Esophagus mucosa (tissue), 1 donor: Measurements from ENCODE around the gene FPGT. TPM values are rescaled to one million over a fixed set of nuclear protein-coding genes. Genes with fewer than 3 reads are reported as not detected.
"Not testable (repeated sequence)": the region's sequence is repeated elsewhere in the genome, so short reads cannot be mapped to it uniquely, and the experiment has no call there.

Experiments
- ATAC-seq: fragments of 200-7000 bp; cut with Tn5 transposase; one replicate; pipeline ENCODE4 v1.9.1; 2020
- total RNA-seq: library from RNA; stranded (reverse); gene quantifications from one replicate; pipeline ENCODE4 v1.2.4, GENCODE V29; 2023
- donor health status: DM: yes; HTN: yes; CAD: no.

Gene FPGT
- 15.2 TPM for total RNA-seq

DNA sequence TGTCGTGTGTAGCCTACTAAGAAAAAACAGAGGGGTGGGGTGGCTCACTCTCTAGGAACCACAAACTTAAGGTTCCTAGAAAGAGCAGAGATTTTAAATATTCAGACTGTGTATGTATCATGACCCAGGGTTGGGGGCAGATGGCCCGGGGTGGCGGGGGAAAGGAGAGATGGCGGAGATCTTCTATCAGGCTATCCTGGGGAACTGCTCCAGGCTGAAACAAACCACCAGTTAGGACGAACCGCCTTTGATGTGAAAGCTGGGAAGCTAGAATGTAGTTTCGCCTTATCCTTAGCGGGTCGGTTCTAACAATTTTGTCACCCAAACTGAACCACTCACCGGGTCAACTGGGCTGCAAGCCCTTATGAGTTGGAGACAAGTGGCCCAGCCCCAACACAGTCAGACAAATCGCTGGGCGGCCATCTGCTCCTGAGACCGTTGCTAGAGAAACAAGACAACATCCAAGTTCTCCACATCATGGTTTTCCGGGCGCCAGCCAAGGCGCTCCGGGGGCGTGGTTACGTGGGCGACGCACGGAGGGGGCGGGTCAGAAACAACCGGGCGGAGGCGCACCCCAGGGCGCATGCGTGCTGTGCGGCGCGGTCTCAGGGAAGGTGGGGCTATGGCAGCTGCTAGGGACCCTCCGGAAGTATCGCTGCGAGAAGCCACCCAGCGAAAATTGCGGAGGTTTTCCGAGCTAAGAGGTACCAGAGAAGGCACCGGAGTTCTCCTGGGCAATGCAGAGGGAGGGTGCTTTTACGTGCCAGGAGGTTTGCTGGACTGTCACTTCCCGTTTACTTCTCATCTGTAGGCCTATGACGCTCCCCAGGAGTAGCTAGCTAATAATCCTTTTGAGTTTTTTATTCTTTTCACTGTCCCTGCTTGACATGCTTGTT, at the start of gene FPGT, which contains the start of gene LRRIQ3:
Gene FPGT, plus strand, starts transcription at position 586 of the 896 bp plus-strand sequence. Its CDS starts 37 bp downstream, at position 623.
Gene LRRIQ3, minus strand, starts transcription at position 520 of the 896 bp plus-strand sequence. CDS start 14,492 bp downstream, outside the sequence.
- peak; percentile 100 for ATAC-seq

DNA sequence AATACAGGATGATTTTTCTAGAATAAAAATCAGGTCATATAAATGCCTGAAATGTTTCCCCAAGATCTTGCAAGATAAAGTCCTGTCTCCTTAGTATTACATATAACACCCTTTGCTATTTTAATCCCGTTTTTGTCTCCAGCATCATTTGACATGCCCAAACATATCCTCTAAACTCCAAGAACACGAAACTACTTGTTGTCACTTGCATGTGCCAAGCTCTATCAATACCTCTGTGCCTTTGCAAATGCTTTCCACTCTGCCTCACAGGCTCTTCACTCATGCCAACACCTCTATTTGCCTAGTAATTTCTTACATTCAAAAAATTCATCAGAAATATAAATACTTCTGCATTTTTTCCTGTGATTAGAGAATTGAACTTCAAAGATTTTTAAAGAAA, 38.0 kb upstream of the FPGT start:
- no peak for ATAC-seq

DNA sequence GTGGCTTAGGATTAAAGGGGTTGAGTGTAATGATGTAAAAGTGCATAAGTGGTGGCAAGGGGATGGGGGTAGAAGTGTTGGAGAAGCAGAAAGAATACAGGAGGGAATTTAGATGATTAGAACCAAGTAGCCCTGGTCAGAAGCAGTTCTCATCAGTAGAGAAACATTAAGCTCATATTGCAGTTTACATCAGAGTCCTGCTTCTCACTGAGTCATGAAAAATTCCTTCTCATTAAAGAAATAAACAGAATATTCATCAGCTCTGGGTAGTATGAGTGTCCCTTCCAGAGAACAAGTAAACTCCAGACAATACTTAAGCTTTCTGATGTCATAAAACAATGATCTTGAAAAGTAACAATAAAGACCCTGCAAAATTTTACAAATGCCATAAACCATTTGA, 36.5 kb upstream of the FPGT start:
- ATAC-seq = no peak

DNA sequence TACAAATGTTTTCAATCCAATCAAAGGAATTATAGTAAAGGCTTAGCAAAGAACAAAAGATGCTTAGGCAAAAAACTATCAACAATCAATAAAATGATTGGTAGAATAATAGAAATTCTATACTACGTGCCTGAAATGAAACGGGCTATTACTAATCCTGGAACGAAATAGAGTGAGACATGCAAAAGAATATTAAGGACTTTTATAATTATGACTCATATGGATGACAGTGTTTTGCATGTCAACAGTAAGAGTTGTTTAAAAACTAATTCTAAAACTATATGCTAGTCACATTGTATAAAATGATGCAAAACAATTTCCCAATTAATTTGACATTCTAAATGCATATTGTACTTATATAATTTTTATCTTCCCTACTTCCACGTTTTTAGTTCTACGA, 35.7 kb upstream of the FPGT start:
- ATAC-seq = no peak

DNA sequence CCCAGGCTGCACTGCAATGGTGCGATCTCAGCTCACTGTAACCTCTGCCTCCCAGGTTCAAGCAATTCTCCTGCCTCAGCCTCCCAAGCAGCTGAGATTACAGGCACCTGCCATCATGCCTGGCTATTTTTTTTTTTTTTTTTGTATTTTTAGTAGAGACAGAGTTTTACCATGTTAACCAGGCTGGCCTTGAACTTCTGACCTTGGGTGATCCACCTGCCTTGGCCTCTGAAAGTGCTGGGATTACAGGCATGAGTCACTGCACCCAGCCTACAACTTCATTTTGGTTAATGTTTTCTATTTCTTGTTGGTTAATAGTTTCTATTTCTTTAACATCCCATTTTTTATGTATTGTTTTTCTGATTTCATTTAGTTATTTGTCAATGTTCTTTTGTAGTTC, 23.6 kb upstream of the FPGT start:
- ATAC-seq = not testable (repeated sequence)

DNA sequence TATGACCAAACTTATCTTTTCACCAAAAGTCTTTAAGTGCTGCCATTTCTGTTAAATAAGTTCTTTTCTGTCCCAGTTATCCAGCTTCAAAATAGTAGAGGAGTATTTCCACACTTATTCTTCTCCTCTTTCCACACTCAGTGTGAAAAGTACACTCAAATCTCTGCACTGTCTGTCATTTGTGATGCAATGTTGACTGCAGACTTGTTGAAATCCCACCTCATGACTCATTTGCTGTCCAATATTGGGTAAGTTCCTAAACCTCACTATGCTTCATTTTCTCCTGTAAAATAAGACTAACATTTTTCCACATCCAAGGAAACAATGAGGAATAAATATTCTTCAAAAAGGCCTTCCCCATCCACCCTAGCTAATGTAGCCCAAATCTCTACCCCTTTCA, 17.6 kb upstream of the FPGT start:
- ATAC-seq = no peak

DNA sequence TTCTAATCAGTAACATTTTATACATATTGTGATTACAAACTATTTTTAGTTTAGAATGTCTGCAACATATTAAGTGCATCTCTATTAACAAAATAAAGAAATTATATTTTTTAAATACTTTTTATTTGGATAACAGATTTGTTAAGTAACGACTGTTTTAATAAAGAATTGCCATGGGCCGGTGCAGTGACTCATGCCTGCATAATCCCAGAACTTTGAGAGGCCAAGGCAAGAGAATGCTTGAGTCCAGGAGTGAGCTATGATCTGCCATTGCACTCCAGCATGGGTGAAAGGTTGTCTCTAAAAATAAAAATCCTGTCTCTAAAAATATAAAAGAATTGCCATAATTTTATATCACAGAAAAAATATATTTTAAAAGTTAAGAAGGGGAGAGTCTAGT, 4.1 kb upstream of the FPGT start:
- ATAC-seq = no peak

DNA sequence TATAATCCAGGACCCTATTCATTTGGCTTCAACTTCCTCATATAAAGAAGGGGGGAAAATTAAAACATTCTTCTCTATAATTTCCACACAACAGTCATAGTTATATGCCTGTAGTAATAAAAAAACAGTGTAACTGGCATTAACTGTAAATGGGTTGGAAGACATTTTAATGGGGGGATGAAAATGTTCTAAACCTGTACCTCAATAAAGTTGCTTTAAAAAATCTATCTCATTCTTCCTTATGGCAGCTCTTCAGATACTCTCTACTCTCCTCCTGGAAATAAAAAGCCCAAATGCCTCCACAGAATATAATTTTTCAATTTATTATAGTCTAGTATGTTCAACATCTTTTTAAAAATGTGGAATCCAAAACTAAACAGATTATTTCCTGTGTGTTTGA, 2.7 kb upstream of the FPGT start:
- ATAC-seq = no peak

DNA sequence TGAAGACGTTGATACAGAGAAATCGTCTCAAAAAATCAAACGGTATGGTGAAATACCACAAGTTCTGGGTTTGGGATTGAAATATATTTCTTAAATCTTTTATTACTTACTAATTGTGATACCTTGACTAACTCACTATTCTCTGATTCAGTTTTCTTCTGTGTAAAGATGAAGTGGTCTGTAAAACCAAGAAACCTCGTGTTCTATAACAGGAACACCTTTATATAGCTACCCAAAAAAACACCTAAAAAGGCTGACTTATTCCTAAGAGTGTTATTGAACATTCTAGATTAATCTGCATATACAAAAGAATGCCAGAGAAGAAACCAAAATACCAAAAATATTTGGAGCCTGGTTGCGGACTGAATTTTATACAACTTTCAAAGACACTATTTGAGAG, 787 bp upstream of the FPGT start:
- ATAC-seq = no peak

DNA sequence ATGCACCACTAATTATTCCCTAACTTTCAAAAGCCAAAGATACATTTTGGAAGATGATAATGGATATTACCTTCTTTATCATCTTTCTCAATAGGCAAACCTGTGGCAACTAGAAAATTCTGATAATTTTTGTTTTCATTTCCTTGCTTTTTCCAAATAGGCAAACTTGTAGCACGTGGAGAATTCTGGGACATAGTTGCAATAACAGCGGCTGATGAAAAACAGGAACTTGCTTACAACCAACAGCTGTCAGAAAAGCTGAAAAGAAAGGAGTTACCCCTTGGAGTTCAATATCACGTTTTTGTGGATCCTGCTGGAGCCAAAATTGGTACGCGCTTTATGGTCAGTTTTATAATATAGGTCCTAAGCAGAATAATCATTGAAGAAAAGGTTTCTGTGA, 1.5 kb downstream of the FPGT start:
- no peak for ATAC-seq

DNA sequence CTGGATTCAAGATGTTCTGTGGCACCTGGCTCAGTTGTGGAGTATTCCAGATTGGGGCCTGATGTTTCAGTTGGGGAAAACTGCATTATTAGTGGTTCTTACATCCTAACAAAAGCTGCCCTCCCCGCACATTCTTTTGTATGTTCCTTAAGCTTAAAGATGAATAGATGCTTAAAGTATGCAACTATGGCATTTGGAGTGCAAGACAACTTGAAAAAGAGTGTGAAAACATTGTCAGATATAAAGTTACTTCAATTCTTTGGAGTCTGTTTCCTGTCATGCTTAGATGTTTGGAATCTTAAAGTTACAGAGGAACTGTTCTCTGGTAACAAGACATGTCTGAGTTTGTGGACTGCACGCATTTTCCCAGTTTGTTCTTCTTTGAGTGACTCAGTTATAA, 7.2 kb downstream of the FPGT start:
- ATAC-seq = no peak

DNA sequence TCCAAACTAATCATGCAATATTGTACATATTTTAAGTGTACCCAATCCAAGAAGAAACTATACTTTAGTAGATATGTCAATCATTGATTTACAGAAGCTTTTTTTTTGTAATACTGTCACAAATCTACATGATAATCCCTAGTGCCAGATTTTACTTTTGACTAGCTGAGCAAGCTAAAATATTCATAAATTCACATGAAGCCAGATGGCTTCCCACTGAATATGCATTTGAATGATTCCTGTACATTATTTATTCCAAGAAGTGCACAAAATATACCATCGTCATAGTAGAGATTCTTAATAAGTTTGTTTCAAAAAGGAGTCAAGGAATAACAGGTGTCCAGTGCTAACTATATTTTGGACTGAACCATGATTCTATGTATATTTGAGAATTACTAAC, 17.2 kb downstream of the FPGT start:
- ATAC-seq = no peak

DNA sequence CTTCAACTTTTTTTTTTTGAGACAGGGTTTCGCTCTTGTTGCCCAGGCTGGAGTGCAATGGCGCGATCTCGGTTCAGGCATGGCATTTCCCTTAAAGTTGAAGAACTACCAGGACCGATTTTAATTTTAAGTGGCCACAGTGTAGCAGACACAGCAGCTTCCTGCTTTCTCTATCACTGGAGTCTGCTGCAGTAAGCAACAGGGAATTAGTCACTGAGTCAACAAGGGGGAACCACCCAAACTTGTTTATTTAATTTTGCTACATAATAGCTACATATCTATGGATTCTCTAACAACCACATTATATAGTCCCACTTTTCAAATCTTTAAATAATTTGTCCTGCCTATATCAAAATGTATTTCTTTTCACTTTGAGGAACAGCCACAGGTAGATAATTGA, 24.7 kb downstream of the FPGT start:
- no peak for ATAC-seq

DNA sequence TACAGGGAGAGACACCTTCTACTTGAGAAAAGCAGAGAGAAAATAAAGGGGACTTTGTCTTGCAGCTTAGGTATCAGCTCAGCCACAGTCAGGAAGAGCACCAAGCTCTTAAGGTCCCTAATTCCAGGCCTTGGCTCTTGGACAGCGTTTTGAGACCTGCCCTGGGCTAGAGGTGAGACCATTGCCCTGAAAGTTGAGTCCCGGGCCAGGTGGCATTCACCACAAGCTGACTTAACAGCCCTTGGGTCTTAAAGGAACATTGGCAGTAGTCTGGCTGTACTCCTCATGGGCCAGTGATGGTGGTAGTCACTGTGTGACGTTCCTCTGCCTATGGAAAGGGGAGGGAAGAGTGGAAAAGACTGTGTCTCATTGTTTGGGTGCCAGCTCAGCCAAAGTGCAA, 25.4 kb downstream of the FPGT start:
- ATAC-seq = no peak

DNA sequence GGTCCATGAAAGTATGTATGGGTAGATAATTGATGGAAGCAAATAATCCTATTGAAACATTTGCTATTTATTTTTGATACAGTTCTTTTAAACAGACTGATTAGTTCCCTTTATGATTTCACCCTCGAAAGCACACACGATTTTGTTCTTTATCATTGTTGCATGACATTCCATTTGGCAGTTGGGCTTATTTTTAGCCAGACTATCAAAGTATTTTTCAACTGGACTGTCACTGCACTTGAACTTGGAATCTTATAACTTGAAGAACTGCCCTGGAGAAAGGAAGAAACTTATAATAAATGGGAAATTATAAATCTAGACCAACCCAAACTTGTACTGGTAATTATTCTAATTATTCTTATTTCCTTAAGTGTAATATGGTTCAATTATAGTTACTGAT, 37.1 kb downstream of the FPGT start, which contains the start of gene TNNI3K:
Gene TNNI3K, plus strand, starts transcription at position 235 of the 400 bp plus-strand sequence. Its CDS starts 65 bp downstream, at position 300.
- ATAC-seq = no peak

DNA sequence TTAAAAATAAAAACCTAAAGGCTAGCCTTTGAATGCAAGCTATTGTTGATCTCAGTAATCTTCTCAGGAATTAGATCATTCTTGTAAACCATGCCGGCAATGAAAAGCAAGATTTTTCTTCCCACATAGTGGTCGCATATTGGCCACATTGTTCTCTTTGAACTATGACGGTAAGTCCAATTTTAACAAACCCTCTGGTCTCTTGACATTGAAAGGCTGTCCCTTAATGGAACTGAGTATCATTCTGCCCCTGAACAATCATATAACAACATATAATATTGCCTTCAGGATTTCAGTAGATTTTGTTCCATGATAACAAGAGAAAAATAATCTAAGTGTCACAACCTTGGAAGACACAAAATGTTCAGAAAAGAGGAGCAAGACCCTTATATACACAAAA, 38.4 kb downstream of the FPGT start:
- ATAC-seq = no peak

DNA sequence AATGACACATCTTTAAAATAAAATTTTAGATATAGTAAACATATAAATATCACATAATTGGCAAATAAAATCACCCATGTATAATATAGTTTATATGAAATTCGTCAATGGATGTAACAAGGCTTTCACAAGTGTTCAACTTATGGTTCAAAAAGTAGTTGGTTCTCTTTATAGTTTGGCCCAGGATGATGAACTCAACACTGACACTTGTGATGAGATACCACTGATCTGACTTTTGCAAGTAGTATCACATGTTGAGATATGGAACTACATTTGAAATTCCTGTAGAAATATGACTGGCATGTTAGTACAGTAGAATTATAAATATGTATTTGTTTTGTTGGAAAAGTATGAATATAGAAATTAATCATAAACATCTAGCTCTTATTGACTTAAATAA, 39.0 kb downstream of the FPGT start:
- ATAC-seq = no peak

DNA sequence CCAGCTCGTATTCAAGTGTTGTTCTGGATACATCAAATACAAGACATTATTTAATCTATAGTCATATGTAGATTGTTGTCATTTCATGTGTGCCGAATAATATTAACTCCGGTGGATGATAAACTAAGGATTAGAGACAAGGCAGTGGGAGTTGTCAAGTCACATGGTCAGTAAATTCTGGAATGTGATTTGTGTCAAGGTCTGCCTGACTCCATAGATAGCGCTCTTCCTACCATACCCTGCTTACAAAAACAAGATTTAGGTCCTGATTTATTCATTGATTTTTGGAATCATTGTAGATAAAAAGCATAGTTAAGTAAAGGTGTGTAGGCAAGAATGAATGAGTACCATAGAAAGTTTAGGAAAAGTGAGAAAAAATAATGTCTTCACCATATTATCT, 39.7 kb downstream of the FPGT start:
- ATAC-seq = no peak

DNA sequence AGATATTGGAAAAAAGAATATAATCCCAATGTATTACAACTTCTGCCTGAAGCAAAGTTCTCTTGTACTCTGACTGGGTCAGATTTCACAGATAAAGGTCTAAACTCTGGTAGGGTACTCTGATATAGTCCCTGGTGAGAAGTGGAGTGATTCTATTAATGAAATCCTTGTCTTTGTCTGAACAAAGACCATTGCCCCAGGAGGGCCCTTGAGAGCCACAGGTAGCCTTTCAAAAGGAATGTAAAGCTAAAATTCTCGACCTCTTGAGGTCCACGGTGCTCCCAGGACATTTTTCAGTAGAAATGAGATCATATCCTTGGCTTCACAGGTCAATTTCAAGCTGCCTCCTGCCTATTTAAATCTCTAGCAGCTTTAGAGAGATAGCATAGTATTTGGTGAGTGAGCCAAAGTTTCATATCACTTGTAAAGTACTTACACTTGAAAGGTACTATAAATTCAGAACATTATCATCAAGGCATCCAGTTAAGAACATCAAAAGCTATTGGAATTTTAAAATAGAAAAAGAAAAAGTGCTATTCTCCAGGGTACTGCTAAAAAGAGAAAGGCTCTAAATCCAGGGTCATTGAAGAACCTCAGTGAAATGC, 47.2 kb downstream of the FPGT start:
- no peak for ATAC-seq

DNA sequence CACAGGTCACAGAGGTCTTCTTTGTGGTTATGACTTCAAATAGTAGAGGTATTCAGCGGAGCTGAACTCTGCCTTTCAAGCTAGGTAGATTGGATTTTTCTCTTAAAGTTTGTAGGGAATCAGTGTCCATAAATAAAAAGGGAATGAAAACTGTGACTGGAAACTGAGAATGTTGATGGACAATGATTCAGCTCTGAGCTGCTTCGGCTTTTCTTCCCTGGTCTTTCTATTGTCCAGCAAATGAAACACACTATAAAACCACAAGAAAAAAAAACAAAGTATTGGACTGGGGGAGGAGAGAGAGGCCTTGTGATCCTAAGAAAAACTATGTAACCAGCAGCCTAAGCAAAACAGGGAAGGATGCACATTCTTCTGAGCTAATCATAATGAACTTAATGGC, 48.3 kb downstream of the FPGT start:
- ATAC-seq = no peak

DNA sequence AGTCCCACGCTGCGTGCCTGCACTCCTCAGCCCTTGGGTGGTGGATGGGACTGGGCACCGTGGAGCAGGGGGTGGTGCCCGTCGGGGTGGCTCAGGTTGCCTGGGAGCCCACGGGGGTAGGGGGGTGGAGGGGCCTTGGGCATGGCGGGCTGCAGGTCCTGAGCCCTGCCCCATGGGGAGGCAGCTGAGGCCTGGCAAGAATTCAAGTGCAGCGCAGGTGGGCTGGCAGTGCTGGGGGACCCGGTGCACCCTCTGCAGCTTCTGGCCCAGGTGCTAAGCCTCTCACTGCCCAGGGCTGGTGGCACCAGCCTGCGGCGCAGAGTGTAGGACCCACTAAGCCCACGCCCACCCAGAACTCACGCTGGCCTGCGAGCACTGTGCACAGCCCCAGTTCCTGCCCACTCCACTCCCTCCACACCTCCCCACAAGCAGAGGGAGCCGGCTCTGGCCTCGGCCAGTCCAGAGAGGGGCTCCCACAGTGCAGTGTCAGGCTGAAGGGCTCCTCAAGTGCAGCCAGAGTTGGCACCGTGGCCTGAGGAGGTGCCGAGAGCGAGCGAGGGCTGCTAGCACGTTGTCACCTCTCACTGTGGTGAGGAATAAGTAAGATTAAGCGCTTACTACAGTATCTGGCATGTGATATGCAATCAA, 50.0 kb downstream of the FPGT start:
- no peak for ATAC-seq

DNA sequence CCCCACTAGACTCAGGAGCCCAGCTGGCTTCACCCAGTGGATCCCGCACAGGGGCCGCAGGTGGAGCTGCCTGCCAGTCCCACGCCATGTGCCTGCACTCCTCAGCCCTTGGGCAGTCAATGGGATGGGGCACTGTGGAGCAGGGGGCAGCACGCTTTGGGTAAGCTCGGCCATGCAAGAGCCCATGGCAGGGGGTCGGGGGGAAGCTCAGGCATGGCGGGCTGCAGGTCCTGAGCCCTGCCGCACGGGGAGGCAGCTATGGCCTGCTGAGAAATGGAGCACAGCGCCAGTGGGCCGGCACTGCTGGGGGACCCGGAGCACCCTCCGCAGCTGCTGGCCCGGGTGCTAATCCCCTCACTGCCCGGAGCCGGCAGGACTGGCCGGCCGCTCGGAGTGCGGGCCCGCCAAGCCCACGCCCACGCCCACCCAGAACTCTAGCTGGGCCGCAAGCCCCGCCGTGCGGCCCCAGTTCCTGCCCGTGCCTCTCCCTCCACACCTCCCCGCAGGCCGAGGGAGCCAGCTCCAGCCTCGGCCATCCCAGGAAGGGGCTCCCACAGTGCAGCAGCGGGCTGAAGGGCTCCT, 55.3 kb downstream of the FPGT start:
- ATAC-seq = not testable (repeated sequence)
